ENCODE results near the gene FILIP1L.

The FILIP1L gene

GRCh38 chr3:99789011-99789721, 325.1 kb downstream of the FILIP1L start:
- DNase-seq (ENCODE audit: low spot score): peak; percentile 60
